Measurements from ENCODE around the gene NPDC1. TPM values are rescaled to one million over a fixed set of nuclear protein-coding genes. Genes with fewer than 3 reads are reported as not detected.
"Not testable (repeated sequence)": the region's sequence is repeated elsewhere in the genome, so short reads cannot be mapped to it uniquely, and the experiment has no call there.

The NPDC1 gene
- total RNA-seq, 4 donors from 2014 or later: 58.0 to 972 (median 274) TPM

GRCh38 chr9:137063311-137064026, 17.5 kb upstream of the NPDC1 start:
- H3K4me3 ChIP-seq: no peak overlapping the region

GRCh38 chr9:137062798-137063197, 16.8 kb upstream of the NPDC1 start:
- DNase-seq; H3K27ac ChIP-seq; H3K9me3 ChIP-seq; intact Hi-C loops (cut with DNase I; ENCODE audit: low total_unique reads); in situ Hi-C loops (cut with MboI; ENCODE audit: low pct_ligation_motif_present in 1 of 4, low pct_unique_long_range_greater_than_20kb in 1 of 4, low sequenced_read_pairs in 3 of 4); H3K27me3 ChIP-seq; H3K36me3 ChIP-seq; H3K4me3 ChIP-seq: not testable (repeated sequence)
- H3K4me1 ChIP-seq: peaks cover 0 to 12% (median 3%) of the 10 kb centered on the region in 4 donors
- 87% methylated on average over 8 of the region's 9 CpGs; no CpG with 5 or more reads in 1 of the 2 donors for WGBS, 2 donors (ENCODE audit: low coverage in 1 of 2)

More at GRCh38 chr9:137063311-137064026, 17.5 kb upstream of the NPDC1 start:
- Histone ChIP-seq H3K9me3 (no peaks in the 10 kb centered on the region), H3K36me3 (no peaks in the 10 kb centered on the region), H3K4me1 (peaks cover 0 to 6% (median 4%) of the 10 kb centered on the region in 4 donors), H3K27me3 (no peaks in the 10 kb centered on the region), H3K27ac (no peak overlapping the region)
- 81% methylated on average over 25 of the region's 26 CpGs; no CpG with 5 or more reads in 1 of the 2 donors for WGBS, 2 donors (ENCODE audit: low coverage in 1 of 2)
- in situ Hi-C loops (cut with MboI; ENCODE audit: low pct_ligation_motif_present in 1 of 4, low pct_unique_long_range_greater_than_20kb in 1 of 4, low sequenced_read_pairs in 3 of 4): no loop called here
- DNase-seq: no peak
- TF ChIP-seq CTCF (IDR thresholded peaks at IDR 0.05) (no peak), EP300 (IDR thresholded peaks at IDR 0.05; ENCODE audit: low read depth) (no peak), POLR2AphosphoS5 (IDR thresholded peaks at IDR 0.05) (no peak), POLR2A (IDR thresholded peaks at IDR 0.05) (no peak)
- intact Hi-C loops (cut with DNase I; ENCODE audit: low total_unique reads): no loop called here

GRCh38 chr9:137062384-137062783, 16.4 kb upstream of the NPDC1 start:
- H3K4me3 ChIP-seq: no peak overlapping the region
- no peaks in the 10 kb centered on the region for H3K36me3 ChIP-seq
- in situ Hi-C loops (cut with MboI; ENCODE audit: low pct_ligation_motif_present in 1 of 4, low pct_unique_long_range_greater_than_20kb in 1 of 4, low sequenced_read_pairs in 3 of 4): no loop called here
- WGBS, 2 donors (ENCODE audit: low coverage in 1 of 2): 79 to 90% methylated on average over 3 to 15 of the region's 15 CpGs
- TF ChIP-seq POLR2A (IDR thresholded peaks at IDR 0.05) (no peak), EP300 (IDR thresholded peaks at IDR 0.05; ENCODE audit: low read depth) (no peak), CTCF (IDR thresholded peaks at IDR 0.05) (no peak), POLR2AphosphoS5 (IDR thresholded peaks at IDR 0.05) (no peak)
- H3K27ac ChIP-seq: no peak overlapping the region
- peaks cover 3 to 16% (median 5%) of the 10 kb centered on the region in 4 donors for H3K4me1 ChIP-seq
- no peaks in the 10 kb centered on the region for H3K9me3 ChIP-seq
- DNase-seq: no peak
- intact Hi-C loops (cut with DNase I; ENCODE audit: low total_unique reads): no loop called here
- H3K27me3 ChIP-seq: no peaks in the 10 kb centered on the region

- peaks cover 7% of the 10 kb centered on the region for H3K27me3 ChIP-seq
- H3K27ac ChIP-seq: no peak overlapping the region
- DNase-seq: no peak
- TF ChIP-seq POLR2AphosphoS5 (IDR thresholded peaks at IDR 0.05) (no peak), CTCF (IDR thresholded peaks at IDR 0.05) (no peak), POLR2A (IDR thresholded peaks at IDR 0.05) (no peak), EP300 (IDR thresholded peaks at IDR 0.05; ENCODE audit: low read depth) (no peak)
- H3K9me3 ChIP-seq: no peaks in the 10 kb centered on the region
- intact Hi-C loops (cut with DNase I; ENCODE audit: low total_unique reads): no loop called here
- in situ Hi-C loops (cut with MboI; ENCODE audit: low pct_ligation_motif_present in 1 of 4, low pct_unique_long_range_greater_than_20kb in 1 of 4, low sequenced_read_pairs in 3 of 4): no loop called here
- H3K4me1 ChIP-seq: peaks cover 20 to 48% (median 38%) of the 10 kb centered on the region in 4 donors
- 55 to 70% methylated on average over 2 to 9 of the region's 9 CpGs for WGBS, 2 donors (ENCODE audit: low coverage in 1 of 2)
- no peaks in the 10 kb centered on the region for H3K36me3 ChIP-seq
- no peak overlapping the region for H3K4me3 ChIP-seq
Observed at GRCh38 chr9:137058521-137059234, 12.7 kb upstream of the NPDC1 start.
